ENCODE measurements around the gene ZNF598.

The ZNF598 gene

GRCh38 chr16:1953734-1954133 is 55.9 kb downstream of the ZNF598 start:
- no peak for TF ChIP-seq ZNF274 (IDR thresholded peaks at IDR 0.05; ENCODE audit: low read depth, low read length)
- no peak overlapping the region for H3K4me3 ChIP-seq (ENCODE audit: low read length)

- no peak for TF ChIP-seq ZNF274 (IDR thresholded peaks at IDR 0.05; ENCODE audit: low read depth, low read length)
- no peak overlapping the region for H3K4me3 ChIP-seq (ENCODE audit: low read length)
These were observed 59.1 kb downstream of the ZNF598 start for GRCh38 chr16:1950559-1950958.

GRCh38 chr16:1950047-1950446 is 59.6 kb downstream of the ZNF598 start:
- no peak for TF ChIP-seq ZNF274 (IDR thresholded peaks at IDR 0.05; ENCODE audit: low read depth, low read length)
- no peak overlapping the region for H3K4me3 ChIP-seq (ENCODE audit: low read length)

GRCh38 chr16:1949507-1949906 is 60.1 kb downstream of the ZNF598 start:
- no peak overlapping the region for H3K4me3 ChIP-seq (ENCODE audit: low read length)

More at GRCh38 chr16:1949507-1949906, 60.1 kb downstream of the ZNF598 start:
- TF ChIP-seq ZNF274 (IDR thresholded peaks at IDR 0.05; ENCODE audit: low read depth, low read length): no peak
